Brain microvascular endothelial cell (primary cell): Measurements from ENCODE around the gene NAALAD2.

Source experiments
- DNase-seq: peaks from one replicate; pipeline ENCODE4 v3.0.0-alpha.2; 2020
- H3K27ac ChIP-seq: fragments of 250-450 bp; sonication (Bioruptor Pico); 2 replicates; pipeline ENCODE4 v1.5.1; 2020; ENCODE audit warnings: mild to moderate bottlenecking, moderate library complexity
- H3K27me3 ChIP-seq: fragments of 250-450 bp; sonication (Bioruptor Pico); replicated peaks from 2 replicates; pipeline ENCODE4 v1.5.1; 2020; ENCODE audit warnings: mild to moderate bottlenecking
- H3K36me3 ChIP-seq: fragments of 250-450 bp; sonication (Bioruptor Pico); replicated peaks from 2 replicates; pipeline ENCODE4 v1.5.1; 2020; ENCODE audit warnings: mild to moderate bottlenecking
- H3K4me3 ChIP-seq: 2 replicates; pipeline ENCODE4 v1.5.1; 2011; ENCODE audit warnings: low read depth, mild to moderate bottlenecking, control low read depth, low read length, moderate library complexity
- CTCF ChIP-seq: IDR thresholded peaks from 2 replicates; pipeline ENCODE4 v1.5.1; 2011; ENCODE audit warnings: low read depth, mild to moderate bottlenecking, moderate library complexity, low read length, control low read depth, inconsistent platforms; ENCODE audit errors: missing control alignments
- in situ Hi-C: cut with HindIII; loops from 2 replicates; pipeline ENCODE4 v1.10.0; 2017; ENCODE audit warnings: low sequenced_read_pairs, low pct_ligation_motif_present

NAALAD2 gene

GRCh38 chr11:90219438-90219837 lies 85.0 kb downstream of the NAALAD2 start:
- no peaks in the 10 kb centered on the region for H3K27me3 ChIP-seq
- no peaks in the 10 kb centered on the region for H3K36me3 ChIP-seq
- no peak overlapping the region for H3K4me3 ChIP-seq
- H3K27ac ChIP-seq: no peak overlapping the region
- in situ Hi-C loops: no loop called here
- TF ChIP-seq CTCF: no peak
- DNase-seq: no peak

- H3K36me3 ChIP-seq: no peaks in the 10 kb centered on the region
- DNase-seq: peak; percentile 56
- no peak overlapping the region for H3K4me3 ChIP-seq
- H3K27me3 ChIP-seq: no peaks in the 10 kb centered on the region
- no peak overlapping the region for H3K27ac ChIP-seq
- in situ Hi-C loops: no loop called here
- TF ChIP-seq CTCF: no peak
Measured at GRCh38 chr11:90220391-90220790, 85.9 kb downstream of the NAALAD2 start.

GRCh38 chr11:90221803-90222458 lies 87.5 kb downstream of the NAALAD2 start:
- peak overlapping the region; percentile 82 for H3K4me3 ChIP-seq
- in situ Hi-C loops: no loop called here

GRCh38 chr11:90222459-90223247 lies 88.2 kb downstream of the NAALAD2 start, which contains the start of gene CHORDC1:
CHORDC1 (minus strand) TSS chr11:90223049; CDS start chr11:90222954, 95 bp downstream.
- no peaks in the 10 kb centered on the region for H3K36me3 ChIP-seq
- H3K27ac ChIP-seq: peak within 1 kb of the TSS; percentile 79
- in situ Hi-C loops: no loop called here
- H3K4me3 ChIP-seq: peak within 1 kb of the TSS; percentile 82
- DNase-seq: peak; percentile 77
- H3K27me3 ChIP-seq: no peaks in the 10 kb centered on the region
- TF ChIP-seq CTCF: no peak

More at GRCh38 chr11:90221803-90222458, 87.5 kb downstream of the NAALAD2 start:
- peak overlapping the region; percentile 79 for H3K27ac ChIP-seq
- no peaks in the 10 kb centered on the region for H3K36me3 ChIP-seq
- TF ChIP-seq CTCF: no peak
- no peaks in the 10 kb centered on the region for H3K27me3 ChIP-seq
- no peak for DNase-seq

GRCh38 chr11:90223248-90223585 lies 88.8 kb downstream of the NAALAD2 start:
- no peak for TF ChIP-seq CTCF
- Histone ChIP-seq H3K36me3 (no peaks in the 10 kb centered on the region), H3K4me3 (peak overlapping the region; percentile 82), H3K27me3 (no peaks in the 10 kb centered on the region), H3K27ac (peak overlapping the region; percentile 79)
- in situ Hi-C loops: no loop called here
- DNase-seq: no peak

GRCh38 chr11:90228056-90228455 lies 93.6 kb downstream of the NAALAD2 start:
- no peak for TF ChIP-seq CTCF
- in situ Hi-C loops: no loop called here
- no peak for DNase-seq
- H3K36me3 ChIP-seq: no peaks in the 10 kb centered on the region
- H3K27ac ChIP-seq: no peak overlapping the region
- H3K27me3 ChIP-seq: no peaks in the 10 kb centered on the region
- H3K4me3 ChIP-seq: no peak overlapping the region
